SK-N-SH treated with all-trans-retinoic acid at 6 μM for 48 hours (cell line): ENCODE measurements around the gene KCNT1.

Source experiments
- ARNTL ChIP-seq: fragments of 450-650 bp; formaldehyde crosslinking; IDR thresholded peaks from 2 replicates; pipeline ENCODE4 v1.5.0; 2020; ENCODE audit warnings: low read depth, mild to moderate bottlenecking, moderate library complexity, borderline replicate concordance
- PATZ1 ChIP-seq: fragments of 250-450 bp; sonication (Bioruptor Pico); IDR thresholded peaks from 2 replicates; pipeline ENCODE4 v1.8.0; 2020; ENCODE audit warnings: mild to moderate bottlenecking, moderate library complexity, borderline replicate concordance
- ZNF565 ChIP-seq: fragments of 450-650 bp; formaldehyde crosslinking; conservative IDR thresholded peaks from 2 replicates; pipeline ENCODE4 v1.5.0; 2020; ENCODE audit warnings: low read depth, mild to moderate bottlenecking, moderate library complexity
- ZNF8 ChIP-seq: fragments of 450-650 bp; formaldehyde crosslinking; IDR thresholded peaks from 2 replicates; pipeline ENCODE4 v1.5.0; 2020; ENCODE audit warnings: mild to moderate bottlenecking, moderate library complexity

- TF ChIP-seq ARNTL (CRISPR knock-in tag) (no peak), ZNF8 (no peak), PATZ1 (CRISPR knock-in tag) (no peak), ZNF565 (no peak)
These were observed 17.5 kb downstream of the KCNT1 start for GRCh38 chr9:135719472-135719871.
